T-helper 1 cell treated with Interleukin-12 subunit alpha and Interleukin-12 subunit beta and Interleukin-4 antibody, amounts not matched to agents 30 μg/mL and 1 μg/mL, for 36 hours (primary cell): ENCODE results near the gene RNPEP.
"Not testable (repeated sequence)": the region's sequence is repeated elsewhere in the genome, so short reads cannot be mapped to it uniquely, and the experiment has no call there.

Source experiments
- H3K27ac Mint-ChIP-seq: one replicate; pipeline ENCODE4 v1.8.0; 2021; ENCODE audit warnings: mild to moderate bottlenecking, mixed read lengths
- H3K27me3 Mint-ChIP-seq: one replicate; pipeline ENCODE4 v1.8.0; 2021; ENCODE audit warnings: low read depth, mixed read lengths
- H3K36me3 Mint-ChIP-seq: one replicate; pipeline ENCODE4 v1.8.0; 2021; ENCODE audit warnings: low read depth, mixed read lengths
- H3K4me1 Mint-ChIP-seq: one replicate; pipeline ENCODE4 v1.8.0; 2021; ENCODE audit warnings: low read depth, mixed read lengths
- H3K4me3 Mint-ChIP-seq: one replicate; pipeline ENCODE4 v1.8.0; 2021; ENCODE audit warnings: mild to moderate bottlenecking, moderate library complexity, mixed read lengths
- H3K9me3 Mint-ChIP-seq: one replicate; pipeline ENCODE4 v1.8.0; 2021; ENCODE audit warnings: mixed read lengths

Gene RNPEP

GRCh38 chr1:201946224-201946908 is 36.1 kb upstream of the RNPEP start, which contains the start of gene LMOD1:
Gene LMOD1, minus strand, starts transcription at chr1:201946548. Its CDS starts 208 bp downstream, at chr1:201946340.
- peaks cover 63% of the 10 kb centered on the region for H3K27me3 Mint-ChIP-seq
- no peak within 1 kb of the TSS for H3K4me3 Mint-ChIP-seq
- H3K36me3 Mint-ChIP-seq: peaks cover 1% of the 10 kb centered on the region
- peaks cover 13% of the 10 kb centered on the region for H3K4me1 Mint-ChIP-seq
- no peak within 1 kb of the TSS for H3K27ac Mint-ChIP-seq
- H3K9me3 Mint-ChIP-seq: no peaks in the 10 kb centered on the region

GRCh38 chr1:201947697-201948008 is 34.8 kb upstream of the RNPEP start:
- Mint-ChIP-seq H3K27me3 (peaks cover 63% of the 10 kb centered on the region), H3K4me3 (no peak overlapping the region), H3K4me1 (peaks cover 13% of the 10 kb centered on the region), H3K36me3 (peaks cover 1% of the 10 kb centered on the region), H3K27ac (no peak overlapping the region), H3K9me3 (no peaks in the 10 kb centered on the region)

- Mint-ChIP-seq H3K4me1 (peaks cover 17% of the 10 kb centered on the region), H3K4me3 (no peak overlapping the region), H3K27ac (no peak overlapping the region), H3K9me3 (no peaks in the 10 kb centered on the region), H3K36me3 (peaks cover 1% of the 10 kb centered on the region), H3K27me3 (peaks cover 50% of the 10 kb centered on the region)
These were observed 33.0 kb upstream of the RNPEP start for GRCh38 chr1:201949491-201949890.

GRCh38 chr1:201954263-201955008 is 28.0 kb upstream of the RNPEP start:
- peaks cover 18% of the 10 kb centered on the region for H3K36me3 Mint-ChIP-seq
- peak overlapping the region; percentile 99 for H3K27ac Mint-ChIP-seq
- no peaks in the 10 kb centered on the region for H3K9me3 Mint-ChIP-seq
- H3K4me3 Mint-ChIP-seq: peak overlapping the region; percentile 99
- H3K27me3 Mint-ChIP-seq: peaks cover 7% of the 10 kb centered on the region
- peaks cover 18% of the 10 kb centered on the region for H3K4me1 Mint-ChIP-seq

- H3K27ac Mint-ChIP-seq: peak within 1 kb of the TSS; percentile 99
- H3K4me1 Mint-ChIP-seq: peaks cover 18% of the 10 kb centered on the region
- H3K27me3 Mint-ChIP-seq: peaks cover 2% of the 10 kb centered on the region
- no peaks in the 10 kb centered on the region for H3K9me3 Mint-ChIP-seq
- peaks cover 18% of the 10 kb centered on the region for H3K36me3 Mint-ChIP-seq
- H3K4me3 Mint-ChIP-seq: peak within 1 kb of the TSS; percentile 99
These were observed 27.3 kb upstream of the RNPEP start, which contains the start of gene TIMM17A for GRCh38 chr1:201955009-201955728. Gene TIMM17A, plus strand, starts transcription at chr1:201955503. Its CDS starts 24 bp downstream, at chr1:201955527.

- Mint-ChIP-seq H3K4me1 (peaks cover 18% of the 10 kb centered on the region), H3K27me3 (no peaks in the 10 kb centered on the region), H3K36me3 (peaks cover 22% of the 10 kb centered on the region), H3K27ac (peak overlapping the region; percentile 99), H3K9me3 (no peaks in the 10 kb centered on the region), H3K4me3 (peak overlapping the region; percentile 99)
These were observed 26.7 kb upstream of the RNPEP start for GRCh38 chr1:201955729-201956143.

GRCh38 chr1:201958348-201958747 is 24.1 kb upstream of the RNPEP start:
- Mint-ChIP-seq H3K4me1 (peaks cover 18% of the 10 kb centered on the region), H3K9me3 (no peaks in the 10 kb centered on the region), H3K27me3 (no peaks in the 10 kb centered on the region), H3K27ac (no peak overlapping the region), H3K36me3 (peaks cover 31% of the 10 kb centered on the region), H3K4me3 (no peak overlapping the region)

- H3K27ac Mint-ChIP-seq, H3K4me3 Mint-ChIP-seq, H3K4me1 Mint-ChIP-seq, H3K9me3 Mint-ChIP-seq, H3K27me3 Mint-ChIP-seq: not testable (repeated sequence)
- peaks cover 40% of the 10 kb centered on the region for H3K36me3 Mint-ChIP-seq
These were observed 20.1 kb upstream of the RNPEP start for GRCh38 chr1:201962382-201962781.

GRCh38 chr1:201964261-201964660 is 18.2 kb upstream of the RNPEP start:
- H3K4me3 Mint-ChIP-seq: no peak overlapping the region
- no peaks in the 10 kb centered on the region for H3K27me3 Mint-ChIP-seq
- H3K36me3 Mint-ChIP-seq: peaks cover 36% of the 10 kb centered on the region
- no peaks in the 10 kb centered on the region for H3K4me1 Mint-ChIP-seq
- H3K27ac Mint-ChIP-seq: no peak overlapping the region
- no peaks in the 10 kb centered on the region for H3K9me3 Mint-ChIP-seq

GRCh38 chr1:201966171-201966570 is 16.3 kb upstream of the RNPEP start:
- H3K4me3 Mint-ChIP-seq: no peak overlapping the region
- peaks cover 41% of the 10 kb centered on the region for H3K36me3 Mint-ChIP-seq

GRCh38 chr1:201968202-201968925 is 14.1 kb upstream of the RNPEP start:
- peaks cover 32% of the 10 kb centered on the region for H3K36me3 Mint-ChIP-seq
- no peak overlapping the region for H3K4me3 Mint-ChIP-seq
- no peaks in the 10 kb centered on the region for H3K9me3 Mint-ChIP-seq
- H3K27ac Mint-ChIP-seq: peak overlapping the region; percentile 9
- H3K4me1 Mint-ChIP-seq: peaks cover 2% of the 10 kb centered on the region
- no peaks in the 10 kb centered on the region for H3K27me3 Mint-ChIP-seq

More at GRCh38 chr1:201966171-201966570, 16.3 kb upstream of the RNPEP start:
- H3K9me3 Mint-ChIP-seq: no peaks in the 10 kb centered on the region
- H3K27me3 Mint-ChIP-seq: no peaks in the 10 kb centered on the region
- no peaks in the 10 kb centered on the region for H3K4me1 Mint-ChIP-seq
- no peak overlapping the region for H3K27ac Mint-ChIP-seq

GRCh38 chr1:201970334-201971159 is 11.9 kb upstream of the RNPEP start:
- no peak overlapping the region for H3K27ac Mint-ChIP-seq
- H3K4me1 Mint-ChIP-seq: peaks cover 2% of the 10 kb centered on the region
- H3K27me3 Mint-ChIP-seq: peaks cover 6% of the 10 kb centered on the region
- no peaks in the 10 kb centered on the region for H3K9me3 Mint-ChIP-seq
- no peak overlapping the region for H3K4me3 Mint-ChIP-seq
- peaks cover 24% of the 10 kb centered on the region for H3K36me3 Mint-ChIP-seq

GRCh38 chr1:201982082-201982622 is 296 bp upstream of the RNPEP start:
- Mint-ChIP-seq H3K9me3 (no peaks in the 10 kb centered on the region), H3K4me1 (peaks cover 19% of the 10 kb centered on the region), H3K36me3 (peaks cover 5% of the 10 kb centered on the region), H3K4me3 (peak overlapping the region; percentile 95), H3K27ac (peak overlapping the region; percentile 79), H3K27me3 (no peaks in the 10 kb centered on the region)
